ENCODE results near the gene MPEG1. TPM values are rescaled to one million over a fixed set of nuclear protein-coding genes. Genes with fewer than 3 reads are reported as not detected.

Gene MPEG1
- total RNA-seq, 4 donors from 2014 or later = 3.5 to 51.2 (median 6.0) TPM

DNA sequence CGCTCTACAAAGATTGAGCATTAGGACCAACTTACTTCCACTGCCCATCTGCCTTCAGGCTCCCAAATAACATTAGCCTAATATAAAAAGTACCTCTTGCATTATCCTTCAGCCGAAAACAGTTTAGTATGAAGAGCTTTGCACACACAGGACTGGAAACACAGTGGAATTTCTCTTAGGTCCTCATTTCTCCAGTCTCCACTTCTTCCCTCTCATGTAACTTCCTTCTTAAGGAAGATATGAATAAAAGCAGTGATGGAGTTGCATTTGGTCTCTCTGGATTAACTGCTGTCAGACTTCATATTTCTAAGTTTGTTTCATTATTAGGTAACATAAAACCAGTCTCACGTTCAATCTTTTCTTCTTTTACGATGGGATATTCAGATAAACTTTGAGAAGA lies 5.6 kb upstream of the MPEG1 start:
- no peak overlapping the region for H3K4me3 ChIP-seq
- no peaks in the 10 kb centered on the region for H3K36me3 ChIP-seq
- no peaks in the 10 kb centered on the region for H3K27me3 ChIP-seq
- TF ChIP-seq, protein P1, sequence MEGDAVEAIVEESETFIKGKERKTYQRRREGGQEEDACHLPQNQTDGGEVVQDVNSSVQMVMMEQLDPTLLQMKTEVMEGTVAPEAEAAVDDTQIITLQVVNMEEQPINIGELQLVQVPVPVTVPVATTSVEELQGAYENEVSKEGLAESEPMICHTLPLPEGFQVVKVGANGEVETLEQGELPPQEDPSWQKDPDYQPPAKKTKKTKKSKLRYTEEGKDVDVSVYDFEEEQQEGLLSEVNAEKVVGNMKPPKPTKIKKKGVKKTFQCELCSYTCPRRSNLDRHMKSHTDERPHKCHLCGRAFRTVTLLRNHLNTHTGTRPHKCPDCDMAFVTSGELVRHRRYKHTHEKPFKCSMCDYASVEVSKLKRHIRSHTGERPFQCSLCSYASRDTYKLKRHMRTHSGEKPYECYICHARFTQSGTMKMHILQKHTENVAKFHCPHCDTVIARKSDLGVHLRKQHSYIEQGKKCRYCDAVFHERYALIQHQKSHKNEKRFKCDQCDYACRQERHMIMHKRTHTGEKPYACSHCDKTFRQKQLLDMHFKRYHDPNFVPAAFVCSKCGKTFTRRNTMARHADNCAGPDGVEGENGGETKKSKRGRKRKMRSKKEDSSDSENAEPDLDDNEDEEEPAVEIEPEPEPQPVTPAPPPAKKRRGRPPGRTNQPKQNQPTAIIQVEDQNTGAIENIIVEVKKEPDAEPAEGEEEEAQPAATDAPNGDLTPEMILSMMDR (IDR thresholded peaks at IDR 0.05) = no peak
- DNase-seq = no peak
- H3K27ac ChIP-seq = peak overlapping the region in 1 of 4 donors; percentile 60
- H3K9me3 ChIP-seq = no peaks in the 10 kb centered on the region
- peaks cover 0 to 5% (median 2%) of the 10 kb centered on the region in 4 donors for H3K4me1 ChIP-seq

- Histone ChIP-seq H3K4me3 (no peak overlapping the region), H3K27ac (peak overlapping the region; percentile 4 to 69 (median 56)), H3K36me3 (no peaks in the 10 kb centered on the region), H3K9me3 (no peaks in the 10 kb centered on the region), H3K4me1 (peaks cover 0 to 7% (median 0%) of the 10 kb centered on the region in 4 donors), H3K27me3 (no peaks in the 10 kb centered on the region)
- TF ChIP-seq, protein P1 (IDR thresholded peaks at IDR 0.05) = no peak
- TF ChIP-seq POLR2A (IDR thresholded peaks at IDR 0.05) = no peak
- DNase-seq = peak in 2 of 3 donors; percentile 75 to 80
These were observed 4.2 kb upstream of the MPEG1 start for GRCh38 chr11:59216641-59217564.

- Histone ChIP-seq H3K27me3 (no peaks in the 10 kb centered on the region), H3K4me1 (peaks cover 0 to 7% (median 0%) of the 10 kb centered on the region in 4 donors), H3K27ac (peak overlapping the region in 1 of 4 donors; percentile 15), H3K36me3 (no peaks in the 10 kb centered on the region), H3K4me3 (no peak overlapping the region), H3K9me3 (no peaks in the 10 kb centered on the region)
- DNase-seq = no peak
- no peak for TF ChIP-seq POLR2A (IDR thresholded peaks at IDR 0.05)
These were observed 1.6 kb upstream of the MPEG1 start for GRCh38 chr11:59214141-59214893.

DNA sequence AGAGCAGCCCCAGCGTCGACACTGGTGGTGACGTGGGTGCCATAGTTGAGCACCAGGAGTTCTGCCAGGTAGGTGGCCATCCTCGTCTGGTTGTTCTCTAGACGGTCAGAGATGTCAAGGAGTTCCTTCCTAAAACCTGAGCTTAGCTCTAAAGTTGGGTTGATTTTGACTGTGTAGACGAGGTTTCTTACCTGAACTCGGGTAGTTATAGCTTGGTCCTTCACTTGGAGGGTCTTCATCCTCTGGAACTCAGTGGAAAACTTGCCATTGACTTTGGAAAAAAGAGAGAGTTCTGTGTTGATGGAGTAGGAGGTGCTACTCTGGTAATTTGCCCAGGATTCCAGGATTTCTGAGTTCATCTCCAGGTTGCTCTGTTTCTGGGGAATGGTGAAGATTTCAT lies 505 bp downstream of the MPEG1 start:
- no peak for DNase-seq
- Histone ChIP-seq H3K4me1 (peaks cover 0 to 7% (median 6%) of the 10 kb centered on the region in 4 donors), H3K9me3 (no peaks in the 10 kb centered on the region), H3K36me3 (no peaks in the 10 kb centered on the region), H3K27ac (peak overlapping the region in 3 of 4 donors; percentile 33 to 83 (median 73)), H3K27me3 (no peaks in the 10 kb centered on the region), H3K4me3 (peak overlapping the region in 3 of 4 donors; percentile 18 to 30 (median 29))
- TF ChIP-seq, protein P1 (IDR thresholded peaks at IDR 0.05) = no peak
- TF ChIP-seq POLR2A (IDR thresholded peaks at IDR 0.05) = no peak

DNA sequence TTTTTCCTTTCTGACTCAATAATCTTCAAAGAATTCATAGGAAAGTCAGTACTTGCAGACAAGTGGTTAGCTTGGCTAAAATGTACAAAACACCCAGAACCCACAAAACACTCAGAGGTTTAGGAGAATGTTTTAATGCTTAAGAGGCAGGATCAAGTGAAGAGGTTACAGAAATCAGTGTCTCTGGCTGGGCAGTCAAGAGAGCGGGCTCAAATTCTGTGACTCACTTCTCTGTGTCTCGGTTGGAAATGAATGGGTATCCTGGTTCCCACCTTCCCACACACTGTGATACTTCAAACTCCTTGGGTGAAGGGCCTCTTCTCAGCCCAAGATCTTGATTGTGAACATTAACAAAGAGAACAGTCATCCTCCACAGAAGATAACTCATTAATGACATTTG lies 3.8 kb downstream of the MPEG1 start:
- no peak for DNase-seq
- Histone ChIP-seq H3K4me1 (peaks cover 0 to 12% (median 4%) of the 10 kb centered on the region in 4 donors), H3K27ac (peak overlapping the region in 2 of 4 donors; percentile 15 to 83), H3K27me3 (no peaks in the 10 kb centered on the region), H3K9me3 (no peaks in the 10 kb centered on the region), H3K4me3 (peak overlapping the region in 2 of 4 donors; percentile 9 to 30), H3K36me3 (peaks cover 0 to 19% (median 2%) of the 10 kb centered on the region in 3 donors)
- TF ChIP-seq, protein P1 (IDR thresholded peaks at IDR 0.05) = no peak
- TF ChIP-seq POLR2A (IDR thresholded peaks at IDR 0.05) = no peak

Data from Peyer's patch (tissue), 4 donors.